Suprapubic skin (tissue), 4 donors: ENCODE measurements around the gene CHAC1.

Source experiments
- CTCF ChIP-seq, 2 donors: fragments of 200-600 bp in 1 of 2; fragments of 450-650 bp in 1 of 2; sonication (generic) in 1 of 2; IDR thresholded peaks; one replicate each; pipeline ENCODE4 v1.5.1; 2016 to 2019; ENCODE audit warnings: antibody characterized with exemption in 2 of 2, mild to moderate bottlenecking in 1 of 2, moderate library complexity in 1 of 2
- EP300 ChIP-seq: sonication (generic); formaldehyde crosslinking; IDR thresholded peaks from one replicate; pipeline ENCODE4 v1.6.1; 2017; ENCODE audit warnings: antibody characterized with exemption
- POLR2A ChIP-seq, 2 donors: fragments of 450-650 bp; IDR thresholded peaks; one replicate each; pipeline ENCODE4 v1.6.1; 2017; ENCODE audit warnings: antibody characterized with exemption in 2 of 2, mild to moderate bottlenecking in 2 of 2, moderate library complexity in 2 of 2
- POLR2AphosphoS5 ChIP-seq, 3 donors: sonication (generic); formaldehyde crosslinking; IDR thresholded peaks; one replicate each; pipeline ENCODE4 v1.6.1; 2017; ENCODE audit warnings: antibody characterized with exemption in 3 of 3

- TF ChIP-seq POLR2AphosphoS5 (IDR thresholded peaks at IDR 0.05) (no peak), CTCF (IDR thresholded peaks at IDR 0.05) (no peak), POLR2A (IDR thresholded peaks at IDR 0.05) (no peak), EP300 (no peak)
Observed at GRCh38 chr15:40957041-40957555, 3.8 kb downstream of the CHAC1 start.
